Body of pancreas (tissue), 4 donors: ENCODE results near the gene AGAP3.

Source experiments
- CTCF ChIP-seq, 7 experiments: fragments of 450-650 bp in 4 of 7; fragments of 200-600 bp in 3 of 7; sonication (generic) in 3 of 7; IDR thresholded peaks; one replicate each; pipeline ENCODE4 v1.5.1; 2016 to 2019; ENCODE audit warnings: antibody characterized with exemption in 7 of 7
- POLR2A ChIP-seq, 3 donors: fragments of 450-650 bp; IDR thresholded peaks; one replicate each; pipeline ENCODE4 v1.6.1; 2016; ENCODE audit warnings: antibody characterized with exemption in 3 of 3, mild to moderate bottlenecking in 2 of 3

GRCh38 chr7:151141855-151142685 lies 55.8 kb downstream of the AGAP3 start:
- TF ChIP-seq CTCF (IDR thresholded peaks at IDR 0.05) (no peak), POLR2A (IDR thresholded peaks at IDR 0.05) (no peak)
